HepG2 (cell line): ENCODE results near the gene TNXB. TPM values are rescaled to one million over a fixed set of nuclear protein-coding genes. Genes with fewer than 3 reads are reported as not detected.

Source experiments
- CENPX ChIP-seq: sonication (generic); formaldehyde crosslinking; IDR thresholded peaks from 2 replicates; pipeline ENCODE4 v1.9.0; 2021; ENCODE audit warnings: mild to moderate bottlenecking, missing genetic modification reagents, moderate library complexity
- HES4 ChIP-seq: sonication (generic); formaldehyde crosslinking; IDR thresholded peaks from 2 replicates; pipeline ENCODE4 v1.9.0; 2021; ENCODE audit warnings: mild to moderate bottlenecking, missing genetic modification reagents, borderline replicate concordance
- HOMEZ ChIP-seq: IDR thresholded peaks from 2 replicates; pipeline ENCODE4 v1.6.1; 2016; ENCODE audit warnings: low read depth
- KAT2B ChIP-seq: fragments of 150-350 bp; IDR thresholded peaks from 2 replicates; pipeline ENCODE4 v1.6.1; 2014; ENCODE audit warnings: low read depth, low read length, borderline replicate concordance
- MED1 ChIP-seq: sonication (generic); formaldehyde crosslinking; IDR thresholded peaks from 2 replicates; pipeline ENCODE4 v1.4.0; 2020; ENCODE audit warnings: missing genetic modification reagents
- TOPORS ChIP-seq: sonication (generic); formaldehyde crosslinking; IDR thresholded peaks from 2 replicates; pipeline ENCODE4 v1.8.0; 2023; ENCODE audit warnings: mild to moderate bottlenecking, missing genetic modification reagents
- U2AF1 ChIP-seq: fragments of 200-400 bp; formaldehyde crosslinking; optimal IDR thresholded peaks from 2 replicates; pipeline ENCODE3; 2017; ENCODE audit warnings: mild to moderate bottlenecking, low read depth, low read length
- WIZ ChIP-seq: sonication (generic); formaldehyde crosslinking; IDR thresholded peaks from 2 replicates; pipeline ENCODE4 v1.5.1; 2020; ENCODE audit warnings: mild to moderate bottlenecking, missing genetic modification reagents
- ZNF138 ChIP-seq: sonication (generic); formaldehyde crosslinking; IDR thresholded peaks from 2 replicates; pipeline ENCODE4 v1.5.0; 2020; ENCODE audit warnings: mild to moderate bottlenecking, low read depth, missing genetic modification reagents
- ZNF329 ChIP-seq: sonication (generic); formaldehyde crosslinking; IDR thresholded peaks from 2 replicates; pipeline ENCODE4 v1.9.0; 2021; ENCODE audit warnings: low read depth, mild to moderate bottlenecking, missing genetic modification reagents
- ZNF891 ChIP-seq: sonication (generic); formaldehyde crosslinking; IDR thresholded peaks from 2 replicates; pipeline ENCODE4 v1.5.0; 2020; ENCODE audit warnings: mild to moderate bottlenecking, missing genetic modification reagents
- ZSCAN30 ChIP-seq: sonication (generic); formaldehyde crosslinking; IDR thresholded peaks from 2 replicates; pipeline ENCODE4 v1.5.0; 2020; ENCODE audit warnings: mild to moderate bottlenecking, missing genetic modification reagents
- polyA plus RNA-seq, 8 experiments: library from polyadenylated mRNA; depleted of rRNA in 3 of 8; stranded (reverse) in 7 of 8; unstranded in 1 of 8; fragments of >200 nt; fragmentation: Illumina TruSeq in 4 of 8; extraction: Trizol in 4 of 8; gene quantifications; 2 replicates each; pipeline versions ENCODE4 v1.2.1 to v1.2.3, GENCODE V29; 2011 to 2016; ENCODE audit warnings: low read depth in 4 of 8, missing spikeins in 1 of 8, mixed read lengths in 1 of 8; ENCODE audit not compliant: insufficient read depth in 1 of 8
- total RNA-seq, 5 experiments: library from RNA; depleted of rRNA; stranded (reverse); fragments of >200 nt; fragmentation: Illumina TruSeq; extraction: Trizol; gene quantifications; 2 replicates each; pipeline ENCODE4 v1.2.3, GENCODE V29; 2016; ENCODE audit warnings: low read depth in 1 of 5
- TF ChIP-seq, protein P1 (sequence below), 2 experiments: sonication (generic) in 1 of 2; formaldehyde crosslinking in 1 of 2; IDR thresholded peaks; 2 replicates each; pipeline versions ENCODE4 v1.6.1 to v1.9.0; 2014 to 2022; ENCODE audit warnings: antibody characterized with exemption in 1 of 2, borderline replicate concordance in 1 of 2, inconsistent platforms in 1 of 2, low read depth in 1 of 2, missing genetic modification reagents in 1 of 2
- TF ChIP-seq, protein P2 (sequence below): sonication (generic); formaldehyde crosslinking; IDR thresholded peaks from 2 replicates; pipeline ENCODE4 v1.4.0; 2020; ENCODE audit warnings: missing genetic modification reagents

The TNXB gene
- total and polyA plus RNA-seq, 2 of the 13 experiments (the other 11 are each of a cell fraction or from before 2014, with no cell fraction given), result 1.6 to 2.7 TPM

GRCh38 chr6:32153564-32154513, 44.7 kb upstream of the TNXB start, which contains the start of gene PPT2 (continued):
- TF ChIP-seq, protein P1, sequence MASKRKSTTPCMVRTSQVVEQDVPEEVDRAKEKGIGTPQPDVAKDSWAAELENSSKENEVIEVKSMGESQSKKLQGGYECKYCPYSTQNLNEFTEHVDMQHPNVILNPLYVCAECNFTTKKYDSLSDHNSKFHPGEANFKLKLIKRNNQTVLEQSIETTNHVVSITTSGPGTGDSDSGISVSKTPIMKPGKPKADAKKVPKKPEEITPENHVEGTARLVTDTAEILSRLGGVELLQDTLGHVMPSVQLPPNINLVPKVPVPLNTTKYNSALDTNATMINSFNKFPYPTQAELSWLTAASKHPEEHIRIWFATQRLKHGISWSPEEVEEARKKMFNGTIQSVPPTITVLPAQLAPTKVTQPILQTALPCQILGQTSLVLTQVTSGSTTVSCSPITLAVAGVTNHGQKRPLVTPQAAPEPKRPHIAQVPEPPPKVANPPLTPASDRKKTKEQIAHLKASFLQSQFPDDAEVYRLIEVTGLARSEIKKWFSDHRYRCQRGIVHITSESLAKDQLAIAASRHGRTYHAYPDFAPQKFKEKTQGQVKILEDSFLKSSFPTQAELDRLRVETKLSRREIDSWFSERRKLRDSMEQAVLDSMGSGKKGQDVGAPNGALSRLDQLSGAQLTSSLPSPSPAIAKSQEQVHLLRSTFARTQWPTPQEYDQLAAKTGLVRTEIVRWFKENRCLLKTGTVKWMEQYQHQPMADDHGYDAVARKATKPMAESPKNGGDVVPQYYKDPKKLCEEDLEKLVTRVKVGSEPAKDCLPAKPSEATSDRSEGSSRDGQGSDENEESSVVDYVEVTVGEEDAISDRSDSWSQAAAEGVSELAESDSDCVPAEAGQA (IDR thresholded peaks at IDR 0.05; ENCODE audit: low read depth), result peak; percentile 84
- TF ChIP-seq, protein P1 (CRISPR knock-in tag; IDR thresholded peaks at IDR 0.05; ENCODE audit: borderline replicate concordance), result 0 out of 2 replicates have a peak, but pooled peaks have one; percentile 48
- TF ChIP-seq ZSCAN30 (CRISPR knock-in tag), result no peak
- no peak for TF ChIP-seq WIZ (CRISPR knock-in tag)
- TF ChIP-seq U2AF1, result no peak
- TF ChIP-seq ZNF329, result 0 out of 2 replicates have a peak, but pooled peaks have one; percentile 1
- TF ChIP-seq KAT2B, result no peak
- no peak for TF ChIP-seq HOMEZ (CRISPR knock-in tag)
- no peak for TF ChIP-seq HES4
- TF ChIP-seq MED1 (CRISPR knock-in tag), result peak; percentile 79
- TF ChIP-seq ZNF891 (CRISPR knock-in tag), result peak; percentile 7; the same call in 1 of the 2 replicates
- TF ChIP-seq ZNF138 (CRISPR knock-in tag), result 0 out of 2 replicates have a peak, but pooled peaks have one; percentile 83
- no peak for TF ChIP-seq CENPX (CRISPR knock-in tag)
- TF ChIP-seq, protein P2, sequence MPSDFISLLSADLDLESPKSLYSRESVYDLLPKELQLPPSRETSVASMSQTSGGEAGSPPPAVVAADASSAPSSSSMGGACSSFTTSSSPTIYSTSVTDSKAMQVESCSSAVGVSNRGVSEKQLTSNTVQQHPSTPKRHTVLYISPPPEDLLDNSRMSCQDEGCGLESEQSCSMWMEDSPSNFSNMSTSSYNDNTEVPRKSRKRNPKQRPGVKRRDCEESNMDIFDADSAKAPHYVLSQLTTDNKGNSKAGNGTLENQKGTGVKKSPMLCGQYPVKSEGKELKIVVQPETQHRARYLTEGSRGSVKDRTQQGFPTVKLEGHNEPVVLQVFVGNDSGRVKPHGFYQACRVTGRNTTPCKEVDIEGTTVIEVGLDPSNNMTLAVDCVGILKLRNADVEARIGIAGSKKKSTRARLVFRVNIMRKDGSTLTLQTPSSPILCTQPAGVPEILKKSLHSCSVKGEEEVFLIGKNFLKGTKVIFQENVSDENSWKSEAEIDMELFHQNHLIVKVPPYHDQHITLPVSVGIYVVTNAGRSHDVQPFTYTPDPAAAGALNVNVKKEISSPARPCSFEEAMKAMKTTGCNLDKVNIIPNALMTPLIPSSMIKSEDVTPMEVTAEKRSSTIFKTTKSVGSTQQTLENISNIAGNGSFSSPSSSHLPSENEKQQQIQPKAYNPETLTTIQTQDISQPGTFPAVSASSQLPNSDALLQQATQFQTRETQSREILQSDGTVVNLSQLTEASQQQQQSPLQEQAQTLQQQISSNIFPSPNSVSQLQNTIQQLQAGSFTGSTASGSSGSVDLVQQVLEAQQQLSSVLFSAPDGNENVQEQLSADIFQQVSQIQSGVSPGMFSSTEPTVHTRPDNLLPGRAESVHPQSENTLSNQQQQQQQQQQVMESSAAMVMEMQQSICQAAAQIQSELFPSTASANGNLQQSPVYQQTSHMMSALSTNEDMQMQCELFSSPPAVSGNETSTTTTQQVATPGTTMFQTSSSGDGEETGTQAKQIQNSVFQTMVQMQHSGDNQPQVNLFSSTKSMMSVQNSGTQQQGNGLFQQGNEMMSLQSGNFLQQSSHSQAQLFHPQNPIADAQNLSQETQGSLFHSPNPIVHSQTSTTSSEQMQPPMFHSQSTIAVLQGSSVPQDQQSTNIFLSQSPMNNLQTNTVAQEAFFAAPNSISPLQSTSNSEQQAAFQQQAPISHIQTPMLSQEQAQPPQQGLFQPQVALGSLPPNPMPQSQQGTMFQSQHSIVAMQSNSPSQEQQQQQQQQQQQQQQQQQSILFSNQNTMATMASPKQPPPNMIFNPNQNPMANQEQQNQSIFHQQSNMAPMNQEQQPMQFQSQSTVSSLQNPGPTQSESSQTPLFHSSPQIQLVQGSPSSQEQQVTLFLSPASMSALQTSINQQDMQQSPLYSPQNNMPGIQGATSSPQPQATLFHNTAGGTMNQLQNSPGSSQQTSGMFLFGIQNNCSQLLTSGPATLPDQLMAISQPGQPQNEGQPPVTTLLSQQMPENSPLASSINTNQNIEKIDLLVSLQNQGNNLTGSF (CRISPR knock-in tag), result peak; percentile 37; the same call in 1 of the 2 replicates
- TF ChIP-seq TOPORS (CRISPR knock-in tag), result peak; percentile 71; the same call in 1 of the 2 replicates
